AG04449 (cell line): ENCODE data around the gene ENO4.

ENCODE experiments used
- CTCF ChIA-PET: fragments of 350-600 bp; formaldehyde crosslinking; extraction: SDS; loops from one replicate; lab custom pipeline; 2021; ENCODE audit warnings: antibody characterized with exemption; lab: Yijun Ruan, JAX
- POLR2A ChIA-PET: fragments of 400-600, 350-600 bp; formaldehyde crosslinking; extraction: SDS; loops from one replicate; lab custom pipeline; 2020; ENCODE audit warnings: antibody characterized with exemption, inconsistent platforms; lab: Yijun Ruan, JAX
- DNase-seq: peaks from one replicate; pipeline ENCODE4 v3.0.0-alpha.2; 2010; ENCODE audit warnings: low read depth, low spot score
- H3K4me3 ChIP-seq: 2 replicates; pipeline ENCODE4 v1.5.1; 2011; ENCODE audit warnings: low read depth, mild to moderate bottlenecking, control low read depth, low read length
- CTCF ChIP-seq: IDR thresholded peaks from one replicate; pipeline ENCODE4 v1.5.1; 2011; ENCODE audit warnings: mild to moderate bottlenecking, moderate library complexity, low read length, control low read depth, inconsistent platforms; ENCODE audit not compliant: insufficient read depth; ENCODE audit errors: missing control alignments

The ENO4 gene

GRCh38 chr10:116849248-116850057 lies at the start of gene ENO4:
Gene ENO4 (plus strand): TSS chr10:116849499. CDS start chr10:116849567, 68 bp downstream.
- ChIA-PET CTCF (interaction anchor here (0.6 to 0.7 kb wide), 2 partner anchors 13 to 325 kb away, joined by 3 read pairs; no protein-coding TSS in a partner anchor), POLR2A (no interaction called here)
- peak within 1 kb of the TSS; percentile 75 for H3K4me3 ChIP-seq
- TF ChIP-seq CTCF, result no peak
- no peak for DNase-seq

- no peak for DNase-seq
- CTCF ChIA-PET, result interaction anchor here (0.6 to 21.5 kb wide), 6 partner anchors 9 to 416 kb away, joined by 3 to 809 read pairs (median 4); no protein-coding TSS in a partner anchor
- POLR2A ChIA-PET, result no interaction called here
- H3K4me3 ChIP-seq, result no peak overlapping the region
- no peak for TF ChIP-seq CTCF
These were observed 48.9 kb upstream of the ENO4 start for GRCh38 chr10:116800286-116800929.

- CTCF ChIA-PET, result interaction anchor here (1.0 to 21.5 kb wide), 3 partner anchors 13 to 370 kb away, joined by 3 to 809 read pairs (median 25); no protein-coding TSS in a partner anchor
- no peak for TF ChIP-seq CTCF
- no peak overlapping the region for H3K4me3 ChIP-seq
- no peak for DNase-seq
- POLR2A ChIA-PET, result no interaction called here
These were observed 47.6 kb upstream of the ENO4 start for GRCh38 chr10:116801658-116802057.

- no peak for TF ChIP-seq CTCF
- CTCF ChIA-PET, result interaction anchor here (1.0 to 21.5 kb wide), 2 partner anchors 16 to 370 kb away, joined by 4 to 809 read pairs; no protein-coding TSS in a partner anchor
- DNase-seq, result no peak
- no peak overlapping the region for H3K4me3 ChIP-seq
- POLR2A ChIA-PET, result no interaction called here
These were observed 46.8 kb upstream of the ENO4 start for GRCh38 chr10:116802474-116802873.

GRCh38 chr10:116802876-116803275 lies 46.4 kb upstream of the ENO4 start:
- ChIA-PET CTCF (interaction anchor here (1.0 to 21.5 kb wide), 2 partner anchors 16 to 369 kb away, joined by 4 to 809 read pairs; no protein-coding TSS in a partner anchor), POLR2A (no interaction called here)
- no peak for DNase-seq
- no peak for TF ChIP-seq CTCF
- no peak overlapping the region for H3K4me3 ChIP-seq
